Measurements from ENCODE around the gene ATP2C2.

ATP2C2 gene

GRCh38 chr16:84459533-84459894 lies 91.2 kb downstream of the ATP2C2 start:
- DNase-seq (ENCODE audit: low read depth) = no peak
- H3K4me3 ChIP-seq (ENCODE audit: low read length) = no peak overlapping the region
- TF ChIP-seq CTCF (conservative IDR thresholded peaks at IDR 0.05; ENCODE audit: low read length) = no peak

- DNase-seq (ENCODE audit: low read depth) = no peak
- TF ChIP-seq CTCF (conservative IDR thresholded peaks at IDR 0.05; ENCODE audit: low read length) = no peak
- H3K4me3 ChIP-seq (ENCODE audit: low read length) = no peak overlapping the region
Measured at GRCh38 chr16:84459941-84460405, 91.6 kb downstream of the ATP2C2 start.

GRCh38 chr16:84460406-84461028 lies 92.2 kb downstream of the ATP2C2 start:
- no peak for TF ChIP-seq CTCF (conservative IDR thresholded peaks at IDR 0.05; ENCODE audit: low read length)
- no peak for DNase-seq (ENCODE audit: low read depth)

GRCh38 chr16:84461029-84461412 lies 92.7 kb downstream of the ATP2C2 start:
- no peak overlapping the region for H3K4me3 ChIP-seq (ENCODE audit: low read length)
- DNase-seq (ENCODE audit: low read depth) = no peak
- TF ChIP-seq CTCF (conservative IDR thresholded peaks at IDR 0.05; ENCODE audit: low read length) = no peak

More at GRCh38 chr16:84460406-84461028, 92.2 kb downstream of the ATP2C2 start:
- no peak overlapping the region for H3K4me3 ChIP-seq (ENCODE audit: low read length)

GRCh38 chr16:84461413-84462295 lies 93.3 kb downstream of the ATP2C2 start:
- no peak for TF ChIP-seq CTCF (conservative IDR thresholded peaks at IDR 0.05; ENCODE audit: low read length)
- no peak for DNase-seq (ENCODE audit: low read depth)
- H3K4me3 ChIP-seq (ENCODE audit: low read length) = no peak overlapping the region

GRCh38 chr16:84462296-84463210 lies 94.2 kb downstream of the ATP2C2 start:
- TF ChIP-seq CTCF (conservative IDR thresholded peaks at IDR 0.05; ENCODE audit: low read length) = no peak
- no peak overlapping the region for H3K4me3 ChIP-seq (ENCODE audit: low read length)
- no peak for DNase-seq (ENCODE audit: low read depth)
